GM18498 (cell line): ENCODE data around the gene REV1.

Experiments used
- ATAC-seq: cut with Tn5 transposase; IDR thresholded peaks from one replicate; pipeline ENCODE4 v1.9.1; 2021; ENCODE audit warnings: mild to moderate bottlenecking, moderate library complexity; ENCODE audit not compliant: unreplicated experiment

REV1 gene

GRCh38 chr2:99451280-99451679 is 38.5 kb downstream of the REV1 start:
- no peak for ATAC-seq

- no peak for ATAC-seq
Measured at GRCh38 chr2:99450199-99450598, 39.6 kb downstream of the REV1 start.

GRCh38 chr2:99448556-99448955 is 41.3 kb downstream of the REV1 start:
- ATAC-seq, result no peak

GRCh38 chr2:99445065-99445464 is 44.8 kb downstream of the REV1 start:
- ATAC-seq, result no peak

GRCh38 chr2:99444222-99444621 is 45.6 kb downstream of the REV1 start:
- peak; percentile 69 for ATAC-seq

- no peak for ATAC-seq
Measured at GRCh38 chr2:99442837-99443236, 47.0 kb downstream of the REV1 start.

GRCh38 chr2:99439971-99440505 is 49.8 kb downstream of the REV1 start:
- ATAC-seq, result no peak

- ATAC-seq, result no peak
Measured at GRCh38 chr2:99436874-99437273, 52.9 kb downstream of the REV1 start.

GRCh38 chr2:99433340-99433739 is 56.5 kb downstream of the REV1 start:
- no peak for ATAC-seq

GRCh38 chr2:99431587-99432275 is 58.1 kb downstream of the REV1 start:
- no peak for ATAC-seq

GRCh38 chr2:99430614-99431291 is 59.1 kb downstream of the REV1 start:
- no peak for ATAC-seq

- ATAC-seq, result no peak
Measured at GRCh38 chr2:99425022-99425421, 64.8 kb downstream of the REV1 start.

GRCh38 chr2:99424371-99424770 is 65.4 kb downstream of the REV1 start:
- no peak for ATAC-seq

- no peak for ATAC-seq
Measured at GRCh38 chr2:99422599-99422998, 67.2 kb downstream of the REV1 start.

- no peak for ATAC-seq
Measured at GRCh38 chr2:99421469-99421868, 68.3 kb downstream of the REV1 start.

- ATAC-seq, result no peak
Measured at GRCh38 chr2:99420751-99421299, 69.0 kb downstream of the REV1 start.

GRCh38 chr2:99420031-99420430 is 69.8 kb downstream of the REV1 start:
- ATAC-seq, result no peak

- ATAC-seq, result no peak
Measured at GRCh38 chr2:99417396-99417795, 72.4 kb downstream of the REV1 start.

GRCh38 chr2:99414566-99414965 is 75.3 kb downstream of the REV1 start:
- no peak for ATAC-seq

- no peak for ATAC-seq
Measured at GRCh38 chr2:99410276-99410675, 79.5 kb downstream of the REV1 start.

GRCh38 chr2:99406137-99406536 is 83.7 kb downstream of the REV1 start:
- no peak for ATAC-seq
